COLO668 (cell line): ENCODE measurements around the gene OAS1.
"Not testable (repeated sequence)": the region's sequence is repeated elsewhere in the genome, so short reads cannot be mapped to it uniquely, and the experiment has no call there.

Experiments used
- DNase-seq: peaks from one replicate; lab custom pipeline; 2025; ENCODE audit not compliant: unreplicated experiment; lab: John Stamatoyannopoulos, UW

OAS1 gene

GRCh38 chr12:112936264-112936663 is 29.5 kb downstream of the OAS1 start:
- no peak for DNase-seq

- DNase-seq: no peak
Measured at GRCh38 chr12:112936927-112937326, 30.2 kb downstream of the OAS1 start.

GRCh38 chr12:112937741-112938719 is 31.3 kb downstream of the OAS1 start, which contains the start of gene OAS3:
OAS3 (plus strand) TSS chr12:112938474; CDS start chr12:112938531, 57 bp downstream.
- peak; percentile 86 for DNase-seq

GRCh38 chr12:112938751-112939150 is 32.0 kb downstream of the OAS1 start:
- no peak for DNase-seq

- no peak for DNase-seq
Measured at GRCh38 chr12:112939761-112940381, 33.1 kb downstream of the OAS1 start.

- DNase-seq: no peak
Measured at GRCh38 chr12:112941528-112942335, 35.0 kb downstream of the OAS1 start.

- no peak for DNase-seq
Measured at GRCh38 chr12:112942572-112942971, 35.8 kb downstream of the OAS1 start.

- DNase-seq: no peak
Measured at GRCh38 chr12:112944024-112944690, 37.4 kb downstream of the OAS1 start.

GRCh38 chr12:112945515-112945914 is 38.8 kb downstream of the OAS1 start:
- no peak for DNase-seq

- DNase-seq: no peak
Measured at GRCh38 chr12:112946236-112947000, 39.7 kb downstream of the OAS1 start.

GRCh38 chr12:112947314-112947713 is 40.6 kb downstream of the OAS1 start:
- no peak for DNase-seq

- no peak for DNase-seq
Measured at GRCh38 chr12:112947761-112948160, 41.0 kb downstream of the OAS1 start.

GRCh38 chr12:112948806-112949205 is 42.0 kb downstream of the OAS1 start:
- DNase-seq: no peak

GRCh38 chr12:112950701-112951100 is 43.9 kb downstream of the OAS1 start:
- DNase-seq: no peak

GRCh38 chr12:112957125-112957524 is 50.4 kb downstream of the OAS1 start:
- DNase-seq: not testable (repeated sequence)

GRCh38 chr12:112961074-112961473 is 54.3 kb downstream of the OAS1 start:
- DNase-seq: no peak

GRCh38 chr12:112961536-112961935 is 54.8 kb downstream of the OAS1 start:
- DNase-seq: no peak

- no peak for DNase-seq
Measured at GRCh38 chr12:112962561-112962960, 55.8 kb downstream of the OAS1 start.

GRCh38 chr12:112963227-112963861 is 56.6 kb downstream of the OAS1 start:
- DNase-seq: no peak
